Measurements from ENCODE around the gene SMYD2.
"Not testable (repeated sequence)": the region's sequence is repeated elsewhere in the genome, so short reads cannot be mapped to it uniquely, and the experiment has no call there.

SMYD2 gene

GRCh38 chr1:214272964-214273533, 7.9 kb upstream of the SMYD2 start:
- DNase-seq, result no peak

- DNase-seq, result not testable (repeated sequence)
These were observed 5.3 kb upstream of the SMYD2 start for GRCh38 chr1:214275700-214276099.

- no peak for DNase-seq
These were observed 4.2 kb upstream of the SMYD2 start for GRCh38 chr1:214276786-214277185.

- DNase-seq, result peak; percentile 69
These were observed 3.0 kb upstream of the SMYD2 start for GRCh38 chr1:214277704-214278635.

GRCh38 chr1:214280386-214281020, 456 bp upstream of the SMYD2 start:
- DNase-seq, result peak; percentile 51

- DNase-seq, result peak; percentile 71
These were observed 1.0 kb downstream of the SMYD2 start for GRCh38 chr1:214281720-214282629.

GRCh38 chr1:214282630-214283242, 1.8 kb downstream of the SMYD2 start:
- DNase-seq, result no peak

- no peak for DNase-seq
These were observed 4.9 kb downstream of the SMYD2 start for GRCh38 chr1:214285610-214286440.

- DNase-seq, result no peak
These were observed 6.9 kb downstream of the SMYD2 start for GRCh38 chr1:214287884-214288283.

- no peak for DNase-seq
These were observed 8.8 kb downstream of the SMYD2 start for GRCh38 chr1:214289574-214290272.

GRCh38 chr1:214290424-214291037, 9.6 kb downstream of the SMYD2 start:
- no peak for DNase-seq

- no peak for DNase-seq
These were observed 11.4 kb downstream of the SMYD2 start for GRCh38 chr1:214292322-214292721.

- no peak for DNase-seq
These were observed 15.0 kb downstream of the SMYD2 start for GRCh38 chr1:214295934-214296333.

GRCh38 chr1:214296860-214297745, 16.1 kb downstream of the SMYD2 start:
- peak; percentile 94 for DNase-seq

GRCh38 chr1:214300149-214300780, 19.3 kb downstream of the SMYD2 start:
- DNase-seq, result no peak

GRCh38 chr1:214301526-214301925, 20.6 kb downstream of the SMYD2 start:
- no peak for DNase-seq

GRCh38 chr1:214303141-214303930, 22.4 kb downstream of the SMYD2 start:
- peak; percentile 48 for DNase-seq

Data from fibroblast of upper back skin (primary cell).